ENCODE data around the gene SH3D19. TPM values are rescaled to one million over a fixed set of nuclear protein-coding genes. Genes with fewer than 3 reads are reported as not detected.
A peak's percentile ranks its signal among the peaks of the same experiment; 100 is the strongest.
"Not testable (repeated sequence)": the region's sequence is repeated elsewhere in the genome, so short reads cannot be mapped to it uniquely, and the experiment has no call there.

SH3D19 gene
- total and polyA plus RNA-seq, 4 donors = 44.1 to 110 (median 59.4) TPM

GRCh38 chr4:151255226-151255625 is 70.2 kb downstream of the SH3D19 start:
- ATAC-seq (ENCODE audit: low FRiP score); intact Hi-C loops (cut with DNase I); H3K4me3 ChIP-seq (ENCODE audit: low read length in 2 of 2); H3K4me1 ChIP-seq (ENCODE audit: control insufficient read depth in 1 of 2, insufficient read depth in 2 of 2, low read length in 2 of 2); H3K27me3 ChIP-seq (ENCODE audit: control insufficient read depth in 1 of 2, insufficient read depth in 2 of 2, low read length in 1 of 2); DNase-seq; H3K36me3 ChIP-seq (ENCODE audit: control insufficient read depth in 1 of 2, insufficient read depth in 2 of 2, low read length in 1 of 2); H3K9me3 ChIP-seq (ENCODE audit: control insufficient read depth, low read length); H3K27ac ChIP-seq (ENCODE audit: low read depth in 1 of 2, low read length in 2 of 2): not testable (repeated sequence)
- 97 to 99% methylated on average over 14 to 20 of the region's 28 CpGs for WGBS, 2 donors

- intact Hi-C loops (cut with DNase I) = no loop called here
- DNase-seq = no peak
- no peaks in the 10 kb centered on the region for H3K27me3 ChIP-seq (ENCODE audit: control insufficient read depth in 1 of 2, insufficient read depth in 2 of 2, low read length in 1 of 2)
- no peak overlapping the region for H3K27ac ChIP-seq (ENCODE audit: low read depth in 1 of 2, low read length in 2 of 2)
- H3K9me3 ChIP-seq (ENCODE audit: control insufficient read depth, low read length) = no peaks in the 10 kb centered on the region
- peaks cover 0 to 5% of the 10 kb centered on the region in 2 donors for H3K4me1 ChIP-seq (ENCODE audit: control insufficient read depth in 1 of 2, insufficient read depth in 2 of 2, low read length in 2 of 2)
- no peak for ATAC-seq (ENCODE audit: low FRiP score)
- 23% methylated on average over 2 of the region's 2 CpGs for WGBS, 2 donors
- no peak overlapping the region for H3K4me3 ChIP-seq (ENCODE audit: low read length in 2 of 2)
- H3K36me3 ChIP-seq (ENCODE audit: control insufficient read depth in 1 of 2, insufficient read depth in 2 of 2, low read length in 1 of 2) = no peaks in the 10 kb centered on the region
Measured at GRCh38 chr4:151251603-151252304, 73.7 kb downstream of the SH3D19 start.

- H3K9me3 ChIP-seq (ENCODE audit: control insufficient read depth, low read length) = no peaks in the 10 kb centered on the region
- peaks cover 0 to 5% of the 10 kb centered on the region in 2 donors for H3K4me1 ChIP-seq (ENCODE audit: control insufficient read depth in 1 of 2, insufficient read depth in 2 of 2, low read length in 2 of 2)
- 34 to 38% methylated on average over 5 of the region's 5 CpGs for WGBS, 2 donors
- no peaks in the 10 kb centered on the region for H3K27me3 ChIP-seq (ENCODE audit: control insufficient read depth in 1 of 2, insufficient read depth in 2 of 2, low read length in 1 of 2)
- ATAC-seq (ENCODE audit: low FRiP score) = no peak
- intact Hi-C loops (cut with DNase I) = no loop called here
- DNase-seq = no peak
- H3K36me3 ChIP-seq (ENCODE audit: control insufficient read depth in 1 of 2, insufficient read depth in 2 of 2, low read length in 1 of 2) = no peaks in the 10 kb centered on the region
- no peak overlapping the region for H3K4me3 ChIP-seq (ENCODE audit: low read length in 2 of 2)
- no peak overlapping the region for H3K27ac ChIP-seq (ENCODE audit: low read depth in 1 of 2, low read length in 2 of 2)
Measured at GRCh38 chr4:151250706-151251105, 74.7 kb downstream of the SH3D19 start.

DNA sequence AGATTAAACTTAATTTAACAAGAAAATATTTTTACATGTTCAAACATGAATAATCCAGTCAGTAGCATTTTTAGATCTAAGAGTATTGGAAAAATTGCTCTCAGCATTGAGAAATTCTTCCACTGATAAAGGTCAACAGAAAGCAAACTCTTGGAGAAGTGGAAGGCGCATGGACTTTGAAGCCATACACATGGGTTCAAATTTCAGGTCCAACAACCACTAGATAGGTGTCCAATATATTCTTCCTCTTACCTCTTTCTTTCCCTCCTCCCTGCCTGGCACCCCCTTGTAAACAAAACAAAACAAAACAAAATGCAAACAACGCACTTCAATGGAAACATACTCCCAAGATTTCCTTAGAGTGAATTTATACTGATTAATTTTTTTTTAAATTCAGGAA is 76.9 kb downstream of the SH3D19 start:
- H3K4me1 ChIP-seq (ENCODE audit: control insufficient read depth in 1 of 2, insufficient read depth in 2 of 2, low read length in 2 of 2) = peaks cover 0 to 5% of the 10 kb centered on the region in 2 donors
- no peaks in the 10 kb centered on the region for H3K9me3 ChIP-seq (ENCODE audit: control insufficient read depth, low read length)
- ATAC-seq (ENCODE audit: low FRiP score) (no peak), DNase-seq (no peak)
- no peak overlapping the region for H3K4me3 ChIP-seq (ENCODE audit: low read length in 2 of 2)
- intact Hi-C loops (cut with DNase I) = no loop called here
- H3K27me3 ChIP-seq (ENCODE audit: control insufficient read depth in 1 of 2, insufficient read depth in 2 of 2, low read length in 1 of 2) = no peaks in the 10 kb centered on the region
- no peak overlapping the region for H3K27ac ChIP-seq (ENCODE audit: low read depth in 1 of 2, low read length in 2 of 2)
- WGBS, 2 donors = 97% methylated on average over 2 of the region's 2 CpGs
- H3K36me3 ChIP-seq (ENCODE audit: control insufficient read depth in 1 of 2, insufficient read depth in 2 of 2, low read length in 1 of 2) = no peaks in the 10 kb centered on the region

DNA sequence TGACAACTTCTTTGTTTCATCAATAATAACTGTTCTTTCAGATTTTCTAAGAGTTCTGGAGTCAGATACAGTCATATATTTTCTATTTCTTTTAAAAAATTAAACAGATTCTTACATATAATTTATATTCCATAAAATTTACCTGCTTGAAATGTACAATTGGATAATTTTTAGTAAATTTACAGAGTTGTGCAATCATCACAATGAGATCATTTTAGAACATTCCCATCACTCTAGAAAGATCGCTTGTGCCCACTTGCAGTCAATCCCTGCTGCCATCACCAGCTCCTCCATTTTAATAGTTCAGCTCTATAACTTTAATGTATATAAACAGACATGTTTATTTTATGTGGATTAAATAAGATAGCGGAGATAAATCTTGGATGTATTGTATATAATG is 78.0 kb downstream of the SH3D19 start:
- intact Hi-C loops (cut with DNase I) = no loop called here
- Histone ChIP-seq H3K4me1 (ENCODE audit: control insufficient read depth in 1 of 2, insufficient read depth in 2 of 2, low read length in 2 of 2) (peaks cover 0 to 5% of the 10 kb centered on the region in 2 donors), H3K27ac (ENCODE audit: low read depth in 1 of 2, low read length in 2 of 2) (no peak overlapping the region), H3K9me3 (ENCODE audit: control insufficient read depth, low read length) (no peaks in the 10 kb centered on the region), H3K4me3 (ENCODE audit: low read length in 2 of 2) (no peak overlapping the region), H3K36me3 (ENCODE audit: control insufficient read depth in 1 of 2, insufficient read depth in 2 of 2, low read length in 1 of 2) (no peaks in the 10 kb centered on the region), H3K27me3 (ENCODE audit: control insufficient read depth in 1 of 2, insufficient read depth in 2 of 2, low read length in 1 of 2) (no peaks in the 10 kb centered on the region)
- DNase-seq (no peak), ATAC-seq (ENCODE audit: low FRiP score) (no peak)
- 95 to 98% methylated on average over 2 of the region's 2 CpGs for WGBS, 2 donors

GRCh38 chr4:151246742-151247141 is 78.7 kb downstream of the SH3D19 start:
- WGBS, 2 donors = 94 to 98% methylated on average over 2 of the region's 2 CpGs
- Histone ChIP-seq H3K27me3 (ENCODE audit: control insufficient read depth in 1 of 2, insufficient read depth in 2 of 2, low read length in 1 of 2) (no peaks in the 10 kb centered on the region), H3K4me3 (ENCODE audit: low read length in 2 of 2) (no peak overlapping the region), H3K27ac (ENCODE audit: low read depth in 1 of 2, low read length in 2 of 2) (no peak overlapping the region), H3K9me3 (ENCODE audit: control insufficient read depth, low read length) (no peaks in the 10 kb centered on the region), H3K36me3 (ENCODE audit: control insufficient read depth in 1 of 2, insufficient read depth in 2 of 2, low read length in 1 of 2) (no peaks in the 10 kb centered on the region), H3K4me1 (ENCODE audit: control insufficient read depth in 1 of 2, insufficient read depth in 2 of 2, low read length in 2 of 2) (peaks cover 0 to 3% of the 10 kb centered on the region in 2 donors)
- ATAC-seq (ENCODE audit: low FRiP score) = no peak
- DNase-seq = no peak
- intact Hi-C loops (cut with DNase I) = no loop called here

DNA sequence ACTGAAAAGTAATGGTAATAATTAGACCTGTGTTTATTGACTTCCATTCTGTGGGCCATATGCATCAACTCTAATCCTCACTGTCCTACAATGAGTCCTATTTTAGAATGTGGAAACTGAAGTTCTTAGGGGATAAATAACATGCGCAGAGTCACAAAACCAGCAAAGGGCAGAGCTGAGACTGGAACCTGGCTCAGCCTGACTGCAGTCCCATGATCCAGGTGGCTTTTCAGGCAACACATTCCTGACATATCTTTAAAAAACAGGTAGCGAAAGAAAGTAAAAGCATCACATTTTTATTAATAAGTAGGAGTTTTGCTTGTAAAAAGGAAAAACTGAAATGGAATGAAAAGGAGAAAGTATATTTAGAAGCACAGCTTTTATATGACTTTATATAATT is 83.1 kb downstream of the SH3D19 start:
- Histone ChIP-seq H3K9me3 (ENCODE audit: control insufficient read depth, low read length) (no peaks in the 10 kb centered on the region), H3K36me3 (ENCODE audit: control insufficient read depth in 1 of 2, insufficient read depth in 2 of 2, low read length in 1 of 2) (no peaks in the 10 kb centered on the region), H3K27me3 (ENCODE audit: control insufficient read depth in 1 of 2, insufficient read depth in 2 of 2, low read length in 1 of 2) (no peaks in the 10 kb centered on the region), H3K4me1 (ENCODE audit: control insufficient read depth in 1 of 2, insufficient read depth in 2 of 2, low read length in 2 of 2) (no peaks in the 10 kb centered on the region), H3K4me3 (ENCODE audit: low read length in 2 of 2) (no peak overlapping the region), H3K27ac (ENCODE audit: low read depth in 1 of 2, low read length in 2 of 2) (no peak overlapping the region)
- DNase-seq (no peak), ATAC-seq (ENCODE audit: low FRiP score) (no peak)
- 93 to 95% methylated on average over 2 of the region's 2 CpGs for WGBS, 2 donors
- intact Hi-C loops (cut with DNase I) = no loop called here

DNA sequence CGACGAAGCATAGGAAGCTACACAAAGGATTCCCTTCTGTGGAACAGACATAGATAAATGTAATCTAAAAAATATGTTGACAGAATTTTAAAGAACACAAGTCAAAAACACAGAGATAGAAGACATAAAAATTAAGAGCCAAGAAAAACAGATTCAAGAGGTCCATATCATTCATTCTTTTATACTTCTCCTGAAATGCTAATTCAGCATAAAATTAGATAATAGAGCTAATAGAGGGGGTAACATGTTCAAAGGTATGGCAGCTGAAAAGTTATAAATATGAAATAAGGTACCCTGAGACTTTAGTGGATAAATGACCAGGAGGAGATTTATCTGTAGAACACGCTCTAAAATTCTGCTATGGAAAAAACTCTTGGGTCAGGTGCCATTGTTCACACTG is 85.8 kb downstream of the SH3D19 start:
- Histone ChIP-seq H3K27ac (ENCODE audit: low read depth in 1 of 2, low read length in 2 of 2) (no peak overlapping the region), H3K27me3 (ENCODE audit: control insufficient read depth in 1 of 2, insufficient read depth in 2 of 2, low read length in 1 of 2) (no peaks in the 10 kb centered on the region), H3K4me3 (ENCODE audit: low read length in 2 of 2) (no peak overlapping the region), H3K4me1 (ENCODE audit: control insufficient read depth in 1 of 2, insufficient read depth in 2 of 2, low read length in 2 of 2) (no peaks in the 10 kb centered on the region), H3K36me3 (ENCODE audit: control insufficient read depth in 1 of 2, insufficient read depth in 2 of 2, low read length in 1 of 2) (no peaks in the 10 kb centered on the region), H3K9me3 (ENCODE audit: control insufficient read depth, low read length) (no peaks in the 10 kb centered on the region)
- ATAC-seq (ENCODE audit: low FRiP score) (no peak), DNase-seq (no peak)
- WGBS, 2 donors = 96 to 97% methylated on average over 3 of the region's 3 CpGs
- intact Hi-C loops (cut with DNase I) = no loop called here

GRCh38 chr4:151238477-151238876 is 86.9 kb downstream of the SH3D19 start:
- WGBS, 2 donors = 40 to 50% methylated on average over 3 of the region's 3 CpGs
- H3K36me3 ChIP-seq (ENCODE audit: control insufficient read depth in 1 of 2, insufficient read depth in 2 of 2, low read length in 1 of 2) = no peaks in the 10 kb centered on the region
- H3K27ac ChIP-seq (ENCODE audit: low read depth in 1 of 2, low read length in 2 of 2) = no peak overlapping the region
- ATAC-seq (ENCODE audit: low FRiP score) (peak; percentile 70), DNase-seq (no peak)
- H3K4me3 ChIP-seq (ENCODE audit: low read length in 2 of 2) = no peak overlapping the region
- H3K27me3 ChIP-seq (ENCODE audit: control insufficient read depth in 1 of 2, insufficient read depth in 2 of 2, low read length in 1 of 2) = no peaks in the 10 kb centered on the region
- intact Hi-C loops (cut with DNase I) = no loop called here
- H3K9me3 ChIP-seq (ENCODE audit: control insufficient read depth, low read length) = no peaks in the 10 kb centered on the region
- no peaks in the 10 kb centered on the region for H3K4me1 ChIP-seq (ENCODE audit: control insufficient read depth in 1 of 2, insufficient read depth in 2 of 2, low read length in 2 of 2)
